Skeletal muscle tissue (tissue), 4 donors: ENCODE measurements around the gene ZFYVE28. TPM values are rescaled to one million over a fixed set of nuclear protein-coding genes. Genes with fewer than 3 reads are reported as not detected.
"Not testable (repeated sequence)": the region's sequence is repeated elsewhere in the genome, so short reads cannot be mapped to it uniquely, and the experiment has no call there.

Experiments used
- H3K27ac ChIP-seq: one replicate; pipeline ENCODE4 v1.7.0; 2013; ENCODE audit warnings: mild to moderate bottlenecking, low read depth, low read length, inconsistent platforms
- H3K27me3 ChIP-seq, 3 donors: one replicate each; pipeline ENCODE4 v1.7.0; 2013; ENCODE audit warnings: low read length in 3 of 3; ENCODE audit not compliant: control insufficient read depth in 3 of 3, insufficient read depth in 3 of 3
- H3K36me3 ChIP-seq, 3 donors: one replicate each; pipeline ENCODE4 v1.7.0; 2013; ENCODE audit warnings: low read length in 3 of 3; ENCODE audit not compliant: control insufficient read depth in 3 of 3, insufficient read depth in 3 of 3
- H3K4me1 ChIP-seq, 3 donors: one replicate each; pipeline ENCODE4 v1.7.0; 2013; ENCODE audit warnings: low read length in 3 of 3, mild to moderate bottlenecking in 3 of 3; ENCODE audit not compliant: control insufficient read depth in 3 of 3, insufficient read depth in 3 of 3
- H3K4me3 ChIP-seq, 3 donors: one replicate each; pipeline ENCODE4 v1.7.0; 2013; ENCODE audit warnings: low read length in 3 of 3
- H3K9ac ChIP-seq, 3 donors: one replicate each; pipeline ENCODE4 v1.7.0; 2013; ENCODE audit warnings: low read length in 3 of 3, mild to moderate bottlenecking in 3 of 3, moderate library complexity in 2 of 3, low read depth in 1 of 3
- H3K9me3 ChIP-seq, 3 donors: one replicate each; pipeline ENCODE4 v1.7.0; 2013; ENCODE audit warnings: low read length in 3 of 3; ENCODE audit not compliant: control insufficient read depth in 3 of 3
- total RNA-seq: library from RNA; depleted of rRNA; stranded (reverse); fragments of >200 nt; gene quantifications from one replicate; pipeline ENCODE4 v1.2.3, GENCODE V29; 2014
- donor health status: Osteomylitis.

Gene ZFYVE28
- total RNA-seq, 1 donor from 2014 or later = 1.0 TPM

GRCh38 chr4:2436761-2437474 lies 18.5 kb upstream of the ZFYVE28 start:
- Histone ChIP-seq H3K4me1 (peaks cover 17 to 20% (median 20%) of the 10 kb centered on the region in 3 donors), H3K9ac (no peak overlapping the region), H3K9me3 (no peaks in the 10 kb centered on the region), H3K27me3 (peaks cover 0 to 5% (median 0%) of the 10 kb centered on the region in 3 donors), H3K27ac (no peak overlapping the region), H3K4me3 (no peak overlapping the region), H3K36me3 (no peaks in the 10 kb centered on the region)

- Histone ChIP-seq H3K9me3 (no peaks in the 10 kb centered on the region), H3K36me3 (no peaks in the 10 kb centered on the region), H3K27ac (no peak overlapping the region), H3K9ac (no peak overlapping the region), H3K27me3 (peaks cover 0 to 5% (median 0%) of the 10 kb centered on the region in 3 donors), H3K4me1 (peaks cover 17 to 20% (median 20%) of the 10 kb centered on the region in 3 donors), H3K4me3 (no peak overlapping the region)
Measured at GRCh38 chr4:2436301-2436700, 17.9 kb upstream of the ZFYVE28 start.

GRCh38 chr4:2434420-2434819 lies 16.0 kb upstream of the ZFYVE28 start:
- Histone ChIP-seq H3K4me1 (peaks cover 20 to 23% (median 21%) of the 10 kb centered on the region in 3 donors), H3K4me3 (peak overlapping the region in 1 of 3 donors; percentile 6), H3K36me3 (no peaks in the 10 kb centered on the region), H3K9me3 (peaks cover 0 to 2% (median 0%) of the 10 kb centered on the region in 3 donors), H3K27ac (no peak overlapping the region), H3K9ac (peak overlapping the region in 2 of 3 donors; percentile 32 to 50), H3K27me3 (peaks cover 0 to 5% (median 0%) of the 10 kb centered on the region in 3 donors)

GRCh38 chr4:2433609-2434350 lies 15.3 kb upstream of the ZFYVE28 start:
- Histone ChIP-seq H3K4me1 (peaks cover 20 to 23% (median 21%) of the 10 kb centered on the region in 3 donors), H3K27ac (peak overlapping the region; percentile 13), H3K4me3 (peak overlapping the region in 2 of 3 donors; percentile 6 to 22), H3K36me3 (no peaks in the 10 kb centered on the region), H3K9me3 (peaks cover 0 to 2% (median 0%) of the 10 kb centered on the region in 3 donors), H3K27me3 (peaks cover 0 to 5% (median 0%) of the 10 kb centered on the region in 3 donors), H3K9ac (peak overlapping the region; percentile 32 to 45 (median 43))

GRCh38 chr4:2432991-2433530 lies 14.6 kb upstream of the ZFYVE28 start:
- Histone ChIP-seq H3K4me3 (peak overlapping the region in 2 of 3 donors; percentile 13 to 22), H3K27me3 (peaks cover 0 to 5% (median 0%) of the 10 kb centered on the region in 3 donors)

GRCh38 chr4:2432004-2432403 lies 13.6 kb upstream of the ZFYVE28 start:
- H3K9ac ChIP-seq = no peak overlapping the region
- H3K4me1 ChIP-seq = peaks cover 20 to 23% (median 21%) of the 10 kb centered on the region in 3 donors
- no peaks in the 10 kb centered on the region for H3K36me3 ChIP-seq
- no peak overlapping the region for H3K27ac ChIP-seq
- peaks cover 0 to 5% (median 0%) of the 10 kb centered on the region in 3 donors for H3K27me3 ChIP-seq
- H3K9me3 ChIP-seq = peaks cover 0 to 2% (median 0%) of the 10 kb centered on the region in 3 donors
- no peak overlapping the region for H3K4me3 ChIP-seq

More at GRCh38 chr4:2432991-2433530, 14.6 kb upstream of the ZFYVE28 start:
- no peaks in the 10 kb centered on the region for H3K36me3 ChIP-seq
- peaks cover 0 to 2% (median 0%) of the 10 kb centered on the region in 3 donors for H3K9me3 ChIP-seq
- peaks cover 20 to 23% (median 21%) of the 10 kb centered on the region in 3 donors for H3K4me1 ChIP-seq
- peak overlapping the region in 1 of 3 donors; percentile 8 for H3K9ac ChIP-seq
- H3K27ac ChIP-seq = no peak overlapping the region

- H3K9ac ChIP-seq, H3K27me3 ChIP-seq, H3K36me3 ChIP-seq, H3K9me3 ChIP-seq: not testable (repeated sequence)
- Histone ChIP-seq H3K4me1 (peaks cover 20 to 23% (median 21%) of the 10 kb centered on the region in 3 donors), H3K4me3 (peak overlapping the region in 1 of 3 donors; percentile 35), H3K27ac (peak overlapping the region; percentile 5)
Measured at GRCh38 chr4:2429945-2430757, 11.7 kb upstream of the ZFYVE28 start.

- H3K27ac ChIP-seq = no peak overlapping the region
- H3K27me3 ChIP-seq = peaks cover 0 to 4% (median 0%) of the 10 kb centered on the region in 3 donors
- H3K9ac ChIP-seq = no peak overlapping the region
- peaks cover 8 to 12% (median 11%) of the 10 kb centered on the region in 3 donors for H3K4me1 ChIP-seq
- H3K9me3 ChIP-seq = peaks cover 0 to 2% (median 0%) of the 10 kb centered on the region in 3 donors
- no peaks in the 10 kb centered on the region for H3K36me3 ChIP-seq
- H3K4me3 ChIP-seq = no peak overlapping the region
Measured at GRCh38 chr4:2428496-2429213, 10.2 kb upstream of the ZFYVE28 start.
